Erythroblast (primary cell): ENCODE data around the gene NEURL4.

ENCODE experiments used
- GATA1 ChIP-seq: IDR thresholded peaks from 2 replicates; pipeline ENCODE4 v1.6.1; 2011; ENCODE audit warnings: low read depth, mild to moderate bottlenecking, control low read depth, low read length, moderate library complexity
- POLR2A ChIP-seq: IDR thresholded peaks from 2 replicates; pipeline ENCODE4 v1.6.1; 2011; ENCODE audit warnings: mild to moderate bottlenecking, low read length

- no peak for TF ChIP-seq POLR2A
- no peak for TF ChIP-seq GATA1
Measured at GRCh38 chr17:7348478-7349242, 19.5 kb upstream of the NEURL4 start.
